Skin of body (tissue), 2 donors: Measurements from ENCODE around the gene PRR23A. TPM values are rescaled to one million over a fixed set of nuclear protein-coding genes. Genes with fewer than 3 reads are reported as not detected.
"Not testable (repeated sequence)": the region's sequence is repeated elsewhere in the genome, so short reads cannot be mapped to it uniquely, and the experiment has no call there.

Experiments
- DNase-seq: peaks from one replicate; lab custom pipeline; 2025; lab: John Stamatoyannopoulos, UW
- total RNA-seq: library from RNA; depleted of rRNA; stranded (reverse); fragments of >200 nt; gene quantifications from one replicate; pipeline ENCODE4 v1.2.3, GENCODE V29; 2014

The PRR23A gene
- total RNA-seq: not detected

GRCh38 chr3:139006051-139006716 lies at the start of gene PRR23A:
PRR23A (minus strand) TSS chr3:139006268; CDS start chr3:139006268, 0 bp downstream.
- no peak for DNase-seq

- no peak for DNase-seq
Observed at GRCh38 chr3:139052802-139053600, 46.9 kb upstream of the PRR23A start.

- no peak for DNase-seq
Observed at GRCh38 chr3:139044366-139045210, 38.5 kb upstream of the PRR23A start, which contains the start of gene PRR23C. PRR23C (minus strand) TSS chr3:139044892; CDS start chr3:139044620, 272 bp downstream.

GRCh38 chr3:139043554-139044365 lies 37.7 kb upstream of the PRR23A start:
- DNase-seq: no peak

GRCh38 chr3:139037478-139037877 lies 31.4 kb upstream of the PRR23A start:
- no peak for DNase-seq

GRCh38 chr3:139032326-139033002 lies 26.4 kb upstream of the PRR23A start:
- DNase-seq: no peak

- DNase-seq: not testable (repeated sequence)
Observed at GRCh38 chr3:139030576-139030975, 24.5 kb upstream of the PRR23A start.

- no peak for DNase-seq
Observed at GRCh38 chr3:139024968-139025367, 18.9 kb upstream of the PRR23A start.

- DNase-seq: no peak
Observed at GRCh38 chr3:139020868-139021234, 14.8 kb upstream of the PRR23A start, which contains the start of gene PRR23B. PRR23B (minus strand) TSS chr3:139020926; CDS start chr3:139020661, 265 bp downstream.

GRCh38 chr3:139020036-139020867 lies 14.2 kb upstream of the PRR23A start:
- DNase-seq: no peak

- DNase-seq: no peak
Observed at GRCh38 chr3:139016430-139017048, 10.5 kb upstream of the PRR23A start.

- no peak for DNase-seq
Observed at GRCh38 chr3:139005356-139005993, 593 bp downstream of the PRR23A start.

GRCh38 chr3:138995706-138996105 lies 10.4 kb downstream of the PRR23A start:
- DNase-seq: no peak

- DNase-seq: no peak
Observed at GRCh38 chr3:138987181-138987580, 18.9 kb downstream of the PRR23A start.

- no peak for DNase-seq
Observed at GRCh38 chr3:138985932-138986331, 20.1 kb downstream of the PRR23A start.

- DNase-seq: no peak
Observed at GRCh38 chr3:138984816-138985215, 21.3 kb downstream of the PRR23A start.

GRCh38 chr3:138976047-138976446 lies 30.0 kb downstream of the PRR23A start:
- DNase-seq: no peak

- no peak for DNase-seq
Observed at GRCh38 chr3:138975351-138975750, 30.7 kb downstream of the PRR23A start.
